Measurements from ENCODE around the gene SNTG2.

DNA sequence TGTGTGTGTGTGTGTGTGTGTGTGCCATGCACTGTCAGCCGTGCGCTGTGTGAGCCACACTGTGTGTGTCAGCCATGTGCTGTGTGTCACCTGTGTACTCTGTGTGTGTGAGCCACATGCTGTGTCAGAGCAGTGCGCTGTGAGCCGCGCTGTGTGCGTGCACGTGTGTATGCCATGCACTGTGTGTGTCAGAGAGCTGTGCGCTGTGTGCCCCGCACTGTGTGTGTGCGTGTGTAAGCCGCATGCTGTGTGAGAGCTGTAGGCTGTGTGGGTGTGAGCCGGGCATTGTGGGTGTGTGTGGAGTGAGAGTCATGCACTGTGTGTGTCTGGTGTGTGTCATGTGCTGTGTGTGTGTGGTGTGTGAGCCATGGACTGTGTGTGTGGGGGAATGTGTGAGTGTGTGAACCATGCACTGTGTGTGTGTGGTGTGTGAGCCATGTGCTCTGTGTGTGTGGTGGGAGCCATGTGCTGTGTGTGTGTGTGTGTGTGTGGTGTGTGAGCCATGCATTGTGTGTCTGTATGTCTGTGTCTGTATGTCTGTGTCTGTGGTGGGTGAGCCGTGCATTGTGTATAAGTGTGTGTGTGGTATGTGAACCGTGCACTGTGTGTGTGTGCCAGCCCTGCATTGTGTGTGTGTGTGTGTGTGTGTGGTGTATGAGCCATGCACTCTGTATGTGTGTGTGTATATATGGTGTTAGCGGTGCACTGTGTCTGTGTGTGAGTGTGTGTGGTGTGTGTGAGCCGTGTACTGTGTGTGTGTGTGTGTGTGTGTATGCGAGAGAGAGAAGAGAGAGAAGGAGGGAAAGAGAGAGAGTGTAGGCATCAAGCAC, 356.3 kb downstream of the SNTG2 start:
- no peak for TF ChIP-seq CTCF (IDR thresholded peaks at IDR 0.05)
- no peak for TF ChIP-seq POLR2A (IDR thresholded peaks at IDR 0.05)

Measured in tibial nerve (tissue), 3 donors.